H9 (cell line): ENCODE results near the gene DENND1A. TPM values are rescaled to one million over a fixed set of nuclear protein-coding genes. Genes with fewer than 3 reads are reported as not detected.

ENCODE experiments used
- DNase-seq: peaks from one replicate; pipeline ENCODE4 v3.0.0-alpha.2; 2017
- H2AFZ ChIP-seq: one replicate; pipeline ENCODE4 v1.6.1; 2013; ENCODE audit warnings: mild to moderate bottlenecking, low read length, control low read depth, moderate library complexity
- H2AK5ac ChIP-seq: 2 replicates; pipeline ENCODE4 v1.6.1; 2013; ENCODE audit warnings: low read length, control low read depth, mixed read lengths; ENCODE audit not compliant: insufficient read length
- H2BK120ac ChIP-seq: one replicate; pipeline ENCODE4 v1.6.1; 2013; ENCODE audit warnings: low read depth, mild to moderate bottlenecking, low read length, control low read depth, inconsistent platforms; ENCODE audit not compliant: poor library complexity, severe bottlenecking
- H2BK12ac ChIP-seq: 2 replicates; pipeline ENCODE4 v1.6.1; 2013; ENCODE audit warnings: low read length, control low read depth, mixed read lengths, low read depth; ENCODE audit not compliant: insufficient read length
- H2BK15ac ChIP-seq: 2 replicates; pipeline ENCODE4 v1.6.1; 2013; ENCODE audit warnings: low read depth, low read length, control low read depth
- H2BK20ac ChIP-seq: one replicate; pipeline ENCODE4 v1.6.1; 2013; ENCODE audit warnings: low read depth, mild to moderate bottlenecking, low read length, control low read depth, inconsistent platforms; ENCODE audit not compliant: poor library complexity, severe bottlenecking
- H2BK5ac ChIP-seq: 2 replicates; pipeline ENCODE4 v1.6.1; 2013; ENCODE audit warnings: low read length, control low read depth, mixed read lengths; ENCODE audit not compliant: insufficient read length
- H3K14ac ChIP-seq: 2 replicates; pipeline ENCODE4 v1.6.1; 2013; ENCODE audit warnings: low read length, control low read depth; ENCODE audit not compliant: insufficient read depth
- H3K18ac ChIP-seq: 2 replicates; pipeline ENCODE4 v1.6.1; 2013; ENCODE audit warnings: low read depth, mild to moderate bottlenecking, mixed read lengths, low read length, control low read depth; ENCODE audit not compliant: insufficient read length
- H3K23ac ChIP-seq: 2 replicates; pipeline ENCODE4 v1.6.1; 2013; ENCODE audit warnings: low read length, control low read depth, mixed read lengths, low read depth; ENCODE audit not compliant: insufficient read length
- H3K23me2 ChIP-seq: 2 replicates; pipeline ENCODE4 v1.6.1; 2013; ENCODE audit warnings: low read depth, mild to moderate bottlenecking, mixed read lengths, low read length, control low read depth; ENCODE audit not compliant: insufficient read length, poor library complexity, severe bottlenecking
- H3K27ac ChIP-seq: 2 replicates; pipeline ENCODE4 v1.5.1; 2013; ENCODE audit warnings: low read length, control low read depth, mixed read lengths, low read depth; ENCODE audit not compliant: insufficient read length
- H3K27me3 ChIP-seq: 2 replicates; pipeline ENCODE4 v1.6.1; 2013; ENCODE audit warnings: low read length, control low read depth, inconsistent platforms; ENCODE audit not compliant: insufficient read depth
- H3K4ac ChIP-seq: 2 replicates; pipeline ENCODE4 v1.6.1; 2013; ENCODE audit warnings: low read depth, mild to moderate bottlenecking, control low read depth, inconsistent platforms, low read length, moderate library complexity
- H3K4me1 ChIP-seq: 2 replicates; pipeline ENCODE4 v1.6.1; 2013; ENCODE audit warnings: low read length, control low read depth, inconsistent platforms; ENCODE audit not compliant: insufficient read depth
- H3K4me2 ChIP-seq: 2 replicates; pipeline ENCODE4 v1.6.1; 2013; ENCODE audit warnings: low read length, control low read depth, mixed read lengths; ENCODE audit not compliant: insufficient read length, insufficient read depth
- H3K56ac ChIP-seq: 2 replicates; pipeline ENCODE4 v1.6.1; 2013; ENCODE audit warnings: low read depth, mild to moderate bottlenecking, mixed read lengths, low read length, control low read depth; ENCODE audit not compliant: insufficient read length
- H3K79me1 ChIP-seq: 2 replicates; pipeline ENCODE4 v1.6.1; 2013; ENCODE audit warnings: low read depth, mild to moderate bottlenecking, moderate library complexity, low read length, control low read depth, inconsistent platforms; ENCODE audit not compliant: insufficient read depth, poor library complexity, severe bottlenecking
- H3K79me2 ChIP-seq: 2 replicates; pipeline ENCODE4 v1.6.1; 2013; ENCODE audit warnings: low read length, control low read depth, inconsistent platforms; ENCODE audit not compliant: insufficient read depth
- H3K9ac ChIP-seq: 2 replicates; pipeline ENCODE4 v1.6.1; 2013; ENCODE audit warnings: low read length, control low read depth, mixed read lengths; ENCODE audit not compliant: insufficient read length; ENCODE audit errors: extremely low read depth
- H3K9me3 ChIP-seq: one replicate; pipeline ENCODE4 v1.6.1; 2013; ENCODE audit warnings: low read depth, low read length, inconsistent platforms; ENCODE audit not compliant: control insufficient read depth
- H3T11ph ChIP-seq: one replicate; pipeline ENCODE4 v1.6.1; 2013; ENCODE audit warnings: mild to moderate bottlenecking, low read length, control low read depth, inconsistent platforms
- H4K20me1 ChIP-seq: one replicate; pipeline ENCODE4 v1.6.1; 2013; ENCODE audit not compliant: control insufficient read depth, insufficient read length, insufficient read depth
- H4K5ac ChIP-seq: 2 replicates; pipeline ENCODE4 v1.6.1; 2013; ENCODE audit warnings: low read depth, mild to moderate bottlenecking, mixed read lengths, low read length, control low read depth; ENCODE audit not compliant: insufficient read length
- H4K8ac ChIP-seq: replicated peaks from 2 replicates; pipeline ENCODE4 v1.6.1; 2013; ENCODE audit warnings: low read length, control low read depth, mixed read lengths, low read depth; ENCODE audit not compliant: insufficient read length
- H4K91ac ChIP-seq: 2 replicates; pipeline ENCODE4 v1.6.1; 2013; ENCODE audit warnings: low read depth, mild to moderate bottlenecking, moderate library complexity, mixed read lengths, low read length, control low read depth; ENCODE audit not compliant: insufficient read length
- H3K27ac Mint-ChIP-seq, 3 experiments: 2 replicates in 2 of 3; 3 replicates in 1 of 3; pipeline ENCODE4 v1.8.0; 2020 to 2021; ENCODE audit warnings: mixed read lengths in 3 of 3, mild to moderate bottlenecking in 1 of 3, moderate library complexity in 1 of 3
- H3K27me3 Mint-ChIP-seq: 2 replicates; pipeline ENCODE4 v1.8.0; 2021; ENCODE audit warnings: low read depth, mild to moderate bottlenecking, moderate library complexity, mixed read lengths
- H3K36me3 Mint-ChIP-seq, 3 experiments: 2 replicates in 2 of 3; 3 replicates in 1 of 3; pipeline ENCODE4 v1.8.0; 2020 to 2021; ENCODE audit warnings: low read depth in 3 of 3, mixed read lengths in 3 of 3; ENCODE audit not compliant: insufficient read depth in 1 of 3
- H3K4me1 Mint-ChIP-seq, 2 experiments: 2 replicates each; pipeline ENCODE4 v1.8.0; 2020; ENCODE audit warnings: mixed read lengths in 2 of 2
- H3K4me3 Mint-ChIP-seq, 2 experiments: 2 replicates in 1 of 2; 3 replicates in 1 of 2; pipeline ENCODE4 v1.8.0; 2020 to 2021; ENCODE audit warnings: mild to moderate bottlenecking in 2 of 2, mixed read lengths in 2 of 2, moderate library complexity in 1 of 2
- H3K9me3 Mint-ChIP-seq, 2 experiments: 2 replicates in 1 of 2; 3 replicates in 1 of 2; pipeline ENCODE4 v1.8.0; 2020; ENCODE audit warnings: mild to moderate bottlenecking in 2 of 2, mixed read lengths in 2 of 2, moderate library complexity in 1 of 2
- CTCF ChIP-seq: fragments of 200-600 bp; sonication (generic); conservative IDR thresholded peaks from 3 replicates; pipeline ENCODE4 v1.8.0; 2021; ENCODE audit warnings: antibody characterized with exemption, mild to moderate bottlenecking
- WGBS: extraction: QIAGEN DNeasy Blood & Tissue Kit; methylation state at CpG from one replicate; pipeline ENCODE4 v1.1.7; 2013; ENCODE audit warnings: missing lambda C conversion rate, low lambda C conversion rate, mixed read lengths; ENCODE audit not compliant: insufficient read length; ENCODE audit errors: extremely low coverage; 5-methylcytosine and 5-hydroxymethylcytosine counted together
- total RNA-seq: library from RNA; stranded (reverse); gene quantifications from 2 replicates; pipeline ENCODE4 v1.2.1, GENCODE V29; 2021

Gene DENND1A
- total RNA-seq, 1 experiment from 2014 or later, result 20.4 TPM

GRCh38 chr9:123647145-123647544, 282.8 kb downstream of the DENND1A start:
- H3K79me2 ChIP-seq, result no peaks in the 10 kb centered on the region
- TF ChIP-seq CTCF, result no peak
- H4K20me1 ChIP-seq, result peaks cover 2% of the 10 kb centered on the region
- no peak overlapping the region for H3K27ac Mint-ChIP-seq
- no peaks in the 10 kb centered on the region; the same call in 1 of the 2 replicates for H3K27me3 Mint-ChIP-seq
- no peak overlapping the region for H2AK5ac ChIP-seq
- no peak overlapping the region for H4K5ac ChIP-seq
- H2BK5ac ChIP-seq, result no peak overlapping the region
- H3K4me2 ChIP-seq, result no peak overlapping the region
- no peak overlapping the region for H3K4me3 Mint-ChIP-seq
- no peak for DNase-seq
- H3K4me1 ChIP-seq, result 0 out of 2 replicates have a peak, but pooled peaks cover 3% of the 10 kb centered on the region
- no peaks in the 10 kb centered on the region for H3K23me2 ChIP-seq
- H2BK12ac ChIP-seq, result no peak overlapping the region
- no peaks in the 10 kb centered on the region for H3K9me3 Mint-ChIP-seq
- H3K79me1 ChIP-seq, result no peaks in the 10 kb centered on the region
- H2BK20ac ChIP-seq, result no peak overlapping the region
- H4K91ac ChIP-seq, result no peak overlapping the region
- H2BK15ac ChIP-seq, result no peak overlapping the region
- H3K27me3 ChIP-seq, result no peaks in the 10 kb centered on the region
- H2AFZ ChIP-seq, result no peak overlapping the region
- no peak overlapping the region for H3K18ac ChIP-seq
- H3T11ph ChIP-seq, result no peak overlapping the region
- no peak overlapping the region for H3K23ac ChIP-seq
- no peak overlapping the region for H3K27ac ChIP-seq
- H3K14ac ChIP-seq, result no peak overlapping the region
- WGBS, result no CpG with 5 or more reads among the region's 2 CpGs
- H2BK120ac ChIP-seq, result no peak overlapping the region
- no peak overlapping the region for H3K56ac ChIP-seq
- H3K4ac ChIP-seq, result no peak overlapping the region
- H3K4me1 Mint-ChIP-seq, result peaks cover 17% of the 10 kb centered on the region in 2 experiments
- H3K36me3 Mint-ChIP-seq, result peaks cover 2 to 8% (median 3%) of the 10 kb centered on the region in 3 experiments; a peak in 4 of 7 replicates
- no peak overlapping the region for H3K9ac ChIP-seq
- H4K8ac ChIP-seq, result no peak overlapping the region
- H3K9me3 ChIP-seq, result no peaks in the 10 kb centered on the region
